Ovary (tissue), 9 donors: Measurements from ENCODE around the gene FIBCD1. TPM values are rescaled to one million over a fixed set of nuclear protein-coding genes. Genes with fewer than 3 reads are reported as not detected.

Source experiments
- DNase-seq, 5 donors: peaks; one replicate each; pipeline ENCODE4 v3.0.0-alpha.2; 2019 to 2020
- H3K27ac ChIP-seq, 2 donors: fragments of 200-600 bp; one replicate each; pipeline versions ENCODE4 v1.5.1 to v1.8.0; 2019 to 2022
- H3K27me3 ChIP-seq: fragments of 200-600 bp; one replicate; pipeline ENCODE4 v1.8.0; 2022
- H3K36me3 ChIP-seq: fragments of 200-600 bp; sonication (generic); one replicate; pipeline ENCODE4 v1.5.1; 2019
- H3K4me1 ChIP-seq: one replicate; pipeline ENCODE4 v1.8.1; 2013; ENCODE audit warnings: mild to moderate bottlenecking, moderate library complexity; ENCODE audit not compliant: insufficient read depth
- H3K4me3 ChIP-seq: fragments of 200-600 bp; sonication (generic); one replicate; pipeline ENCODE4 v1.5.1; 2017
- H3K9me3 ChIP-seq, 2 donors: fragments of 200-600 bp in 1 of 2; sonication (generic) in 1 of 2; one replicate each; pipeline versions ENCODE4 v1.5.1 to v1.8.1; 2013 to 2019; ENCODE audit warnings: mild to moderate bottlenecking in 1 of 2, moderate library complexity in 1 of 2
- EP300 ChIP-seq: sonication (generic); formaldehyde crosslinking; IDR thresholded peaks from one replicate; pipeline ENCODE4 v1.6.1; 2017; ENCODE audit warnings: antibody characterized with exemption
- POLR2A ChIP-seq: fragments of 450-650 bp; IDR thresholded peaks from one replicate; pipeline ENCODE4 v1.6.1; 2017; ENCODE audit warnings: antibody characterized with exemption, mild to moderate bottlenecking, moderate library complexity
- WGBS, 3 donors: extraction: QIAGEN DNeasy Blood & Tissue Kit in 1 of 3; methylation state at CpG; one replicate each; pipeline versions ENCODE4 v1.1.5 to v1.1.7; 2013 to 2017; 5-methylcytosine and 5-hydroxymethylcytosine counted together
- intact Hi-C, 4 donors: fragments of 100-400 bp; cut with DNase I; formaldehyde crosslinking; loops; one replicate each; pipeline versions ENCODE4 v1.11.0 to v1.15.1; 2022 to 2023
- polyA plus RNA-seq, 2 donors: library from polyadenylated mRNA; stranded (reverse); fragments of 200-250 nt in 1 of 2; fragments of 350-450 nt in 1 of 2; fragmentation: Illumina TruSeq in 1 of 2; extraction: RNeasy Lipid Tissue Mini Kit (QIAGEN cat#74804) in 1 of 2; gene quantifications; one replicate each; pipeline ENCODE4 v1.2.3, GENCODE V29; 2013 to 2014
- total RNA-seq, 7 donors: library from RNA; depleted of rRNA in 2 of 7; stranded (reverse); fragments of >200 nt in 2 of 7; fragmentation: NEBNext Ultra II Directional in 3 of 7; extraction: Animal tissue kit (Norgen Biotek cat#: 25700) in 3 of 7; gene quantifications; one replicate each; pipeline versions ENCODE4 v1.1.0 to v1.2.4, GENCODE V29; 2016 to 2023
- TF ChIP-seq, protein P1 (sequence below), 3 donors: fragments of 450-650 bp in 2 of 3; fragments of 200-600 bp in 1 of 3; IDR thresholded peaks; one replicate each; pipeline versions ENCODE4 v1.5.1 to v1.8.0; 2016 to 2022; ENCODE audit warnings: antibody characterized with exemption in 3 of 3, mild to moderate bottlenecking in 1 of 3
- donor health status: DM: no; HTN: no; CAD: no; lungs with moderate emphysema.
- donor health status: DM: no; HTN: no; CAD: no.
- donor health status: Bipolar disorder and iron deficiency.
- donor health status: DM: yes; HTN: yes; CAD: no.
- donor health status: DM: no; HTN: no; CAD: no.
- donor health status: DM: yes; HTN: yes; CAD: no.

The FIBCD1 gene
- total and polyA plus RNA-seq, 9 donors = 0.06 to 0.45 (median 0.12) TPM; not detected in 3

DNA sequence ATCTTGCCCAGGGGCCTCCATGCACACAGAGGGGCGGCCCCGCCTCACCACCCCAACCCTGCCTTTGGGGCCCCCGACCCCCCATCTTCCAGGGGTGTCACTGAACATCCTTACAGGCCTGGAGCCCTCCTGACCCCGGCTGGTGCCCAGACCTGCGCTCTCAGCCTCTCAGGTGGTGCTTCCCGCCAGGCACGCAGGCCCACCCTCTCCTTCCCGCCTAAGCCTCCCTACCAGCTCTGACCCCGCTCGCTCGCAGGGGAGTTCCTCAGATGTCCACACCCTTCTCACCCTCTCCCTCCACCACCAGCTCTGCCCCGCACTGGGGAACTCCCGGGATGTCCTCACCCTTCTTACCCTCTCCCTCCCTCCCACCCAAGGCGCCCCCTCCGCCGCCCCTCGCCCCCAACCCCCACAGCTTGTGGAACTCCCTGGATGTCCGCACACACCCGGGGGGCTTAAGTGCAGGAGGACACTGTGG, 30.1 kb downstream of the FIBCD1 start:
- Histone ChIP-seq H3K4me1 (no peaks in the 10 kb centered on the region), H3K36me3 (no peaks in the 10 kb centered on the region), H3K27me3 (no peaks in the 10 kb centered on the region), H3K4me3 (no peak overlapping the region), H3K9me3 (no peaks in the 10 kb centered on the region), H3K27ac (no peak overlapping the region)
- no peak for TF ChIP-seq EP300
- no peak for TF ChIP-seq POLR2A
- 80 to 89% (median 81%) methylated on average over 17 to 19 of the region's 19 CpGs for WGBS, 3 donors
- DNase-seq = no peak
- intact Hi-C loops = no loop called here

DNA sequence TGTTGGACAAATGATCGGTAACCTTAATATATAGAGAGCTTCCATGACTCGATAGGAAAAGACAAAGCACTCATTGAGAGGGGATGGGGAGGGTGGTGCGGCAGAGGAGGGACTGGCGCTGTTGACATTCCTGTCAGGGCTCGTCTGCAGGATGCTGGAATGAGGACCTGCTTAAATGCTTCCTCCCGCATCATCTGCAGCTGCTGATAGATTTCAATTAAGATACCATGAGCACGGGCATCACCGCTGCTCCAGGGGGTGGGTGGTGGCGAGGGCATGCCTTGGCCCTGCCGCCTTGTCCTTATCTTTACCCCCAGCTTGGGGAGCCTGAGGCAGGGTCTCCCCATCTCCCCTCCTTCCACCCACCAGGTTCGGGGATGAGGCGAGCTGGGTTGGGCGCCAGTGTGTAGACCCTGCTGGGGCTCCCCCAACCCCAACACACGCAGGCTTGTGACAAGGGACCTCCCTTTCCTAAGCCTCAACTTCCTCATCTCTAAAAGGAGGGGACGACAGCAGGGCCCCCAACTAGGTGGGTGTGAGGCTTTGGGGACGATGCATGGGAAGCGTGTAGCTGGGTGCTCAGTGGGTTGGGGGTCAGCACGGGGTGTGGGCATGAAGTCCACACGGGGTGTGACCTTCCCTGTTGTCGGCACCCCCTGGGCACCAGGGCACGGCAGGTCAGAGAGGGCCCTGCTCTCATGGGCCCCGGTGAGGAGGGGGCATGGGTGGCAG, 30.7 kb downstream of the FIBCD1 start:
- WGBS, 3 donors = 79 to 82% (median 80%) methylated on average over 20 to 22 of the region's 22 CpGs
- no peak overlapping the region for H3K27ac ChIP-seq
- TF ChIP-seq EP300 = no peak
- no peak for TF ChIP-seq POLR2A
- TF ChIP-seq, protein P1, sequence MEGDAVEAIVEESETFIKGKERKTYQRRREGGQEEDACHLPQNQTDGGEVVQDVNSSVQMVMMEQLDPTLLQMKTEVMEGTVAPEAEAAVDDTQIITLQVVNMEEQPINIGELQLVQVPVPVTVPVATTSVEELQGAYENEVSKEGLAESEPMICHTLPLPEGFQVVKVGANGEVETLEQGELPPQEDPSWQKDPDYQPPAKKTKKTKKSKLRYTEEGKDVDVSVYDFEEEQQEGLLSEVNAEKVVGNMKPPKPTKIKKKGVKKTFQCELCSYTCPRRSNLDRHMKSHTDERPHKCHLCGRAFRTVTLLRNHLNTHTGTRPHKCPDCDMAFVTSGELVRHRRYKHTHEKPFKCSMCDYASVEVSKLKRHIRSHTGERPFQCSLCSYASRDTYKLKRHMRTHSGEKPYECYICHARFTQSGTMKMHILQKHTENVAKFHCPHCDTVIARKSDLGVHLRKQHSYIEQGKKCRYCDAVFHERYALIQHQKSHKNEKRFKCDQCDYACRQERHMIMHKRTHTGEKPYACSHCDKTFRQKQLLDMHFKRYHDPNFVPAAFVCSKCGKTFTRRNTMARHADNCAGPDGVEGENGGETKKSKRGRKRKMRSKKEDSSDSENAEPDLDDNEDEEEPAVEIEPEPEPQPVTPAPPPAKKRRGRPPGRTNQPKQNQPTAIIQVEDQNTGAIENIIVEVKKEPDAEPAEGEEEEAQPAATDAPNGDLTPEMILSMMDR (IDR thresholded peaks at IDR 0.05) = no peak
- no peaks in the 10 kb centered on the region for H3K36me3 ChIP-seq
- intact Hi-C loops = no loop called here
- no peaks in the 10 kb centered on the region for H3K27me3 ChIP-seq
- H3K4me1 ChIP-seq = no peaks in the 10 kb centered on the region
- DNase-seq = no peak
- H3K9me3 ChIP-seq = no peaks in the 10 kb centered on the region
- H3K4me3 ChIP-seq = no peak overlapping the region

DNA sequence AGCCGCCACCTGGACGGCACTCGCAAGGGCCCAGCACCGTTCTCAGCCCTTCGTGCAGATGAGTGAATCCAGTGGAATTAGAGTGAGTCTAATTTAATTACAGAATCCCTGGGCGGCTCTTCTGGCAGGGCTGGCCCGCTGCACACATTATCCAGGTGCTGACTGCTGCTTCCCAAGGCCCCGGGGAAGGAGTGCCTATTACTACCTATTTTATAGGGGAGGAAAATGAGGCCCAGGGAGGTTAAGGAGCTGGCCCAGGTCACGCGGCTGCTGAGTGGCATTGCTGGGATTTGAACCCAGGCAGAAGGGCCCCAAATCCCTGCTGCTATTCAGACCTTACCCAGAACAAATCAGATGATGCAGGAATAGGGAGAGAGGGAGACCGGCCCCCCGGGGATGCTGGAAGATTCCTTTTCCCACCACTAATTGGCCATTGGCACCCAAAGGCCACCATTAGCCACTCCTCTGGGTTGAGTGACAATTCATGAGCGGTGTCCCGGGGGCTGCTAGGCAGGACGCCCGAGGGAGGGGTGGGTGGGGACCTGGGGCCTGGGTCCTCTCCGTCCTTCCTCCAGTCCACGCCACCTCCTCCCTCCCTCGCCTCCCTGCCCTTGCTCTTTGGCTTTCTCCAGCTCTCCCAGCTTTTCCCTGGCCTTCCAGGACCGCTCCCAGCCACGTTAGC, 32.2 kb downstream of the FIBCD1 start:
- TF ChIP-seq EP300 = no peak
- TF ChIP-seq, protein P1 (IDR thresholded peaks at IDR 0.05) = no peak
- no peak for TF ChIP-seq POLR2A
- H3K4me3 ChIP-seq = no peak overlapping the region
- H3K9me3 ChIP-seq = no peaks in the 10 kb centered on the region
- WGBS, 3 donors = 75 to 80% (median 75%) methylated on average over 21 of the region's 21 CpGs
- no peak overlapping the region for H3K27ac ChIP-seq
- intact Hi-C loops = no loop called here
- H3K27me3 ChIP-seq = no peaks in the 10 kb centered on the region
- no peak for DNase-seq
- H3K36me3 ChIP-seq = no peaks in the 10 kb centered on the region
- H3K4me1 ChIP-seq = no peaks in the 10 kb centered on the region

DNA sequence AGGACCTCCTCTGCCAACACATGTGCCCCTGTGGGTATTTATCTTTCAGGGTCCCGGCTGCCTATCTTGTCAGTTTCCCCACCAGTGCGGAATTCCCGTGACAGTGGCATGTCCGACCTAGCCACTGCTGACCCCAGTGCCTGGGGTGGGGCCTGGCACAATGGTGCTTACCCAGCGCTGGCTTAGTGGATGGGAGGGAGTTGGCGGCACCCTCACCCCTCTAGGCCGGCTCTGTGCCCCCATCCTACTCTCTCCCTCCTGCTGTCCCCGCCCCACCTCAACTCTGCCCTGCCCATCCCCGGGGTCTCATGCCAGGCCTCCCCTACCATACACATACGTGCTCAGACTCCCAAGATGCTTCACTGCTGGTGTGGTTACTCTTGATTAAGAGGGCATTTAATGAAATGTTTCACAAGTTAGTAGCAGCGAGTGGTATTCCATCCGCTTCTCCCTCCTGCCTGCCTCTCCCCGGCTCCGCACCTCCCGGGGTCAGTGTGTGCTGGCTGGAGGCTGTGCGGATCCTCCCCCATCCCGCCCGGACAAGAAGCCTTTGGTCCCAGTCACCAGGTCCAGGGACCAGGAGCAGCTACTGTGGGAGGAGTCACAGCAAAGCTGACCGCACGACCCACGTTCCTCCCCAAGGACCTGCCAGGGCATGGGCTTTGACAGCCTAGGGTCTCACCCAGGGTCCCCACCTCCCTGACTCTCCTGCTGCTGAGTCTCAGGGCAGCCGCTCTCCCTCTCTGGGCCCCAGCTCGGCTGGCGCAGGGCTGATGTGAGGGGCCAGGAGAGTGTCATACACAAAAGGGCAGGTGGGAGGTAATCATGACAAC, 32.9 kb downstream of the FIBCD1 start:
- no peak for TF ChIP-seq POLR2A
- WGBS, 3 donors = 62 to 67% (median 62%) methylated on average over 24 of the region's 24 CpGs
- H3K27me3 ChIP-seq = no peaks in the 10 kb centered on the region
- no peak overlapping the region for H3K27ac ChIP-seq
- no peak overlapping the region for H3K4me3 ChIP-seq
- no peak for DNase-seq
- H3K36me3 ChIP-seq = no peaks in the 10 kb centered on the region
- no peaks in the 10 kb centered on the region for H3K9me3 ChIP-seq
- intact Hi-C loops = no loop called here
- H3K4me1 ChIP-seq = no peaks in the 10 kb centered on the region

DNA sequence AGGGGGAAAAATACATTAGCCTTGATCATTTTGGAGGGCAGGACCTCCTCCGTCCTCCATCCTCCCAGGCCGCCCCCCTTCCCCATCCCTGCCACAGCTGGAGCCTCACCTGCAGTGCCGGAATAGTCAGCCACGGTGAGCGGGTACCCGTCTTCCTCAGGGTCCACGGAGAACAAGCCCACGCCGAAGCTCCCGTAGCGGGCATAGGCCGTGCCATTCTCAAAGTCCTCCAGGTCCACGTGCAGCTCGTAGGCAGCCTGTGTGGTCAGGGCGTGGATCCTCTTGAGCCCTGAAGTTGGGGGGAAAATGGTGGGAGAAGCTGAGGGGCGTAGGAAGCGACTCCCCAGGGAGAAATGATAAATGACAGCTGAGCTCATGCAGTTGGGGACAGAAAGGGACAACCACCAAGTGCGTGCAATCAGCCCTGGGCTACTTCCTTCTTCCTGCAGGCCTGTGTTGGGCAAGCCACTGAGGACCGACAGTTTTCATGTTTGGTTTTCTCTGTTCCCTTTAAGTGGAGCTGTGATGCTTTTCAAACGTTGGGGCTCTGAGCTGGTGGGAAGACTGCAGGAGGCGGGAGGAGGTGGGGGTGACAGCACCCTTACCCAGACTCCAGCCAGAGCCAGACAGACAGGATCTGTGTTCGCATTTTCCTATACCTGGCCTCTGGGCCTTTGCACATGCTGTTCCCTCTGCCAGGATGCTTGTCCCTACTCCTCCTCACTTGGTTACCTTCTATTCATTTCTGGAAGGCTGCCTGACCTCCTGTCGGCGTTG, 33.7 kb downstream of the FIBCD1 start:
- H3K36me3 ChIP-seq = no peaks in the 10 kb centered on the region
- H3K4me3 ChIP-seq = no peak overlapping the region
- 86 to 91% (median 90%) methylated on average over 24 of the region's 24 CpGs for WGBS, 3 donors
- no peaks in the 10 kb centered on the region for H3K9me3 ChIP-seq
- no peak overlapping the region for H3K27ac ChIP-seq
- TF ChIP-seq POLR2A (no peak), EP300 (no peak)
- TF ChIP-seq, protein P1 (IDR thresholded peaks at IDR 0.05) = no peak
- DNase-seq = no peak
- no peaks in the 10 kb centered on the region for H3K27me3 ChIP-seq
- no peaks in the 10 kb centered on the region for H3K4me1 ChIP-seq
- intact Hi-C loops = no loop called here
